CD4-positive, alpha-beta T cell treated with Interleukin-6 at 100 ng/mL for 8 hours (primary cell): ENCODE results near the gene TLNRD1.

Experiments used
- DNase-seq: peaks from one replicate; pipeline ENCODE4 v3.0.0-alpha.2; 2020; ENCODE audit warnings: mixed read lengths, low spot score

TLNRD1 gene

GRCh38 chr15:81026836-81027599, 26.3 kb downstream of the TLNRD1 start:
- DNase-seq = no peak

- no peak for DNase-seq
These were observed 28.9 kb downstream of the TLNRD1 start for GRCh38 chr15:81029414-81030300.

- DNase-seq = no peak
These were observed 29.6 kb downstream of the TLNRD1 start for GRCh38 chr15:81030301-81030750.

DNA sequence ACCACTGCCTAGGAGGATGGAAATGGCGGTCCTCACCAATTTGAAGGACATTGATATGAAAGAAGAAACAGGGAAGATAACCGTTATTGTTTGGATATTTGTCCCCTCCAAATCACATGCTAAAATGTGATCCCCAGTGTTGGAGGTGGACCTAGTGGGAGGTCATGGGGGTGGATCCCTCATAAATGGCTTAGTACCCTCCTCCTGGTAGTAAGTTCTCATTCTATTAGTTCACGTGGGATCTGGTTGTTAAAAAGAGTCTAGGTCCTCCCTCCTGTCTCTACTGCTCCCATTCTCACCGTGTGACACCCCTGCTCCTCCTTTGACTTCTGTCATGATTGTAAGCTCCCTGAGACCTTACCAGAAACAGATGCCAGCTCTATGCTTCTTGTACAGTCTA, 30.5 kb downstream of the TLNRD1 start:
- no peak for DNase-seq

DNA sequence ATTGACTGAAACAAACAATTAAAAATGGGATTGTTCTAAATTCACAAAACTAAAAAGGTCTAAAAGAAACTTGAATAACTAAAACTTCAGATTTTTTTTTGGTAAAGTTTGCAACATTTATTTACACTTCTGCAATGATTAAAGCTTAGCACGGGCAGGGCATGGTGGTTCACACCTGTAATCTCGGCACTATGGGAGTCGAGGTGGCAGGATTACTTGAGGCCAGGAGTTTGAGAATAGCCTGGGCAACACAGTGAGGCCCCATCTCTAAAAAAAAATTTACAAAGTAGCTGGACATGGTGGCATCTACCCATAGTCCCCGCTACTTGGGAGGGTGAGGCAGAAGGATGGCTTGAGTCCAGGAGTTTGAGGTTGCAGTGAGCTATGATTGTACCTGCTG, 31.6 kb downstream of the TLNRD1 start:
- DNase-seq = no peak

- DNase-seq = no peak
These were observed 32.1 kb downstream of the TLNRD1 start for GRCh38 chr15:81032818-81033217.

GRCh38 chr15:81033508-81033907, 32.8 kb downstream of the TLNRD1 start:
- no peak for DNase-seq

DNA sequence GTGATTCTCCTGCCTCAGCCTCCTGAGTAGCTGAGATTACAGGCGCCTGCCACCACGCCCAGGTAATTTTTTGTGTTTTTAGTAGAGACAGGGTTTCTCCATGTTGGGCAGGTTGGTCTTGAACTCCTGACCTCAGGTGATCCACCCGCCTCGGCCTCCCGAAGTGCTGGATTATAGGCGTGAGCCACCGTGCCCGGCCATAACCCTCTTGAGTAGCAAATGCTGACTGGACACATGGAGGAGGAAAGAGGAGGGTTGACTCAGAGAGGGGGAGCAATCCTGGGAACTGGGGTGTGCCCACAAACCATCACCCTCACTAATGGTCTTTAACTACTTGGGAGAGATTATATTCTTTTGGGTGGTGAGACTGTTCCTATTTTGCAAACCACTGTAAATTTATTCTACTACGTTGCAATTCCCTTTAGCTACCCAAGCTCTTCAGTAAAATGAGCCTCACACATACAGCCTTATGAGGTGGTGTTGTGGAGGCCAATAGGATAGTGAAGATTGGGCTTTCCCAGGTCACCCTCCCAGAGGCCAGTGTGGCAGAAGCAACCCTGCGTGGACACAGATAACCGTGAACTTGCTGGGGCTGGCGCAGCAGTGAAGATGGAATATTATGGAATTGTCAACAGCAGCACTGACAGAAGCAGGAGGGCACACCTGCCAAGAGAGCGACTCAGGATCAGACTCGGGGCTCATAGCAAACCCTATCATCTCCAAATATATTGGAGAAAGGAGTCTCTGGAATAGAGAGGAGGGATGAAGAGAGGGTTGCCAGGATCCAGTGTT, 37.4 kb downstream of the TLNRD1 start:
- no peak for DNase-seq

- no peak for DNase-seq
These were observed 38.4 kb downstream of the TLNRD1 start for GRCh38 chr15:81038975-81039607.

DNA sequence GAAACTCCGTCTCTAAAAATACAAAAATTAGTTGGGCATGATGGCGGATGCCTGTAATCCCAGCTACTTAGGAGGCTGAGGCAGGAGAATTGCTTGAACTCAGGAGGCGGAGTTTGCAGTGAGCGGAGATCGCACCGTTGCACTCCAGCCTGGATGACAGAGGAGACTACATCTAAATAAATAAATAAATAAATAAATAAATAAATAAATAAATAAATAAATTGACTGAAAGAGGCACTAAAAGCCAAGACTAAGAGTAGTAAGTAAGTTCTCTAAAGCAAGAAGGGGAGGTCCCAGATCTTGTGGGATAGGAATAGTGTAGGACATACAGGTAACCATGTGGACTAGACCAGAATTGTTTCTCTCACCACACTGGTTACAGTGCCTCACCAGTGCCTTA, 40.0 kb downstream of the TLNRD1 start:
- DNase-seq = no peak

GRCh38 chr15:81043281-81043934, 42.7 kb downstream of the TLNRD1 start:
- DNase-seq = no peak

DNA sequence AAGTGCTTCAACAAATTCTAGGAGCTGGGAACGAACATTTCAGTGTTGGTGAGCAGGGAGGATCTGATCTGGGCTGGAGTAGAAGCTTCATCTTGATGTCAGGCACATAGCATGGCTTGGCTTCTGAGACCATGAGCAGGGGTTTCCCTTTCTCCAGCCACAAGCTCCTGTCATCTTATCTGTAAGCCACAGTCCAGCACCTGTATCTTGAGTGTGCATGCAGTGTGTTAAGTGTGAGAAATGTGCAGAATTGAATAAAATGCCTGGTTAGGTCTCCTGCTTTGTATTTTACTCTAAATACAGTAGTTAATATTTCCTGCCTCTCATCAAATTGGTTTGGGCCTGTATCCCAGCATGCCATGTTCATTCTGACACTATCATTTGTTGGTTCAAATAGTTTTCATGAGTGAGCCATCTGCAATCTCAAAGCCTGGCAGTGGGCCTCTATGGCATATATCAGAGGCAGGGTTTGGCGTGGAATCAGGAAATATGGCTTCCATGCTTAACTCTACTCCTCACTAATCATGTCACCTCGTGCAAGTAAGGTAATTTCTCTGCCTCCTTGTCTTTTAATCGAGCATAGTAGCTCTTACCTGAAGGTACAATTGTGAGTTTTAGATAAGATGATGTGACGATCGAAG, 43.3 kb downstream of the TLNRD1 start:
- no peak for DNase-seq

DNA sequence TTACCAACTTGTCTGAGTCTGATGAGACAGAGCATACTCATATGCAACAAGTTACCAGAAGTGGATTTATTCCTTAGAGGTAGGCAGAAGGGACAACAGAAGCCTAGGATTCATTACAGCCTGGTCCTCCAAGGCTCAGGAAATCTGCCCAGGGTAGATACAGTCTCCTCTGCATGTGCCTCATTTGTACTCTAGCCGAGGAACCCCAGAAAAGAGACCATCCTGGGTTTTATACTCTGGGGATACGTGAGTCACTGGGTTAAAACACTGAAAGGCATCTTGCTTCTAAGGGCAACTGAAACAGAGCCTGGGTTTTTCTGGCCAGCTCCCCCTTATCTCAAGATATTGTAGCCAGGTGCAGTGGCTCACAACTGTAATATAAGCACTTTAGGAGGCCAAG, 45.6 kb downstream of the TLNRD1 start:
- no peak for DNase-seq

- DNase-seq = no peak
These were observed 47.2 kb downstream of the TLNRD1 start for GRCh38 chr15:81047928-81048327.

DNA sequence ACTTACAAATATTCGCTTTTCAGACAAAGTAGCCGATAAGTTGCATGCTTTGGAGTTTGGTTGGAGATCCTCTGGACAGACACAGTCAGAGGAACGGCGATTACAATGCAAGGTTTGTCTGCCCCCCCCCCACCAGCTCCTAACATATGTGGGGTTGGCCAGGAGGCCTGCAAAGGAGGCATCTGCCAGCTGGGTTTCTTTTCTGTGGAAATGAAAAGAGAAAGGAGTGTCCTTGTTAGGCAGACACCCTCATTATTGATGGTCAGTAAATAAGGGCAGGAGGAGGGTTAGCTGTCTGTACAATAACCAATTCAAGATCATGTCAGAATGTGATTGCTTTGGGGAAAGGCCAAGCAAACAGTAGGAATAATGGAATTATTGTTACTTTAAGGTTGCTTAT, 49.1 kb downstream of the TLNRD1 start:
- no peak for DNase-seq

DNA sequence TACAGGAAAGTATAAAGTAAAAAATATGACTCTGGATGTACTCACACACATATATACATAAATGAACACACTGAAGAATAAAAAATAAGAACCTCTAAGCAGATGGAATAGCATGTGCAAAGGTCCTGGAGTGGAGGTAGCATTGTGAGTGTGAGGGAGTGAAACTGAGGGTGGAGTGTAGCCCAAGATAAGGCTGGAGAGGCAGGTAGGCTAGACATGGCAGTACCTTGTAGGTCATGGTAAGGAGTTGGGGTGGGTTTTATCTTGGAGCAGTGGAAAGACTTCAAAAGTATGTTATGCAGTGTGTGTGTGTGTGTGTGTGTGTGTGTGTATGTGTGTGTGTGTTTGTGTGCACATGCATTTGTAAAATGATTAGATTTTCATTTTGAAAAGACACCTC, 49.5 kb downstream of the TLNRD1 start:
- DNase-seq = no peak

DNA sequence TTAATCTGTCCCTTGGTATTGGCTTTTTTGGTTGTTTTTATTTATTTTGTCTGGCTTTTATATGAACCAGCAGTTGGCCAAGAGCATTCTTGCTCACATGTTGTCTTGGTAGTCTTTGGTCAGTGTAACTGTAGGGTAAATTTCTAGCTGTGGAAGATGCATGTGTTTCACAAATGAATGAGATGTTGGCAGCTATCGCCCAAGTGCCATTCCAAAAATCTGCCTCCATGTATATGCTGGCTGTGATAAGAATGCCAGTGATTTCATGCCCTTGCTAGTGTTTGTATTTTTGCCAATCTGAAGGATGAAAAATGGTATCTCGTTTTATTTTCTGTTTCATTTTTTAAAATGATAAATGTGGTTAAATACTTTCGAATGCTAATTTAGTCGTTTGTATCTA, 50.1 kb downstream of the TLNRD1 start:
- DNase-seq = no peak

DNA sequence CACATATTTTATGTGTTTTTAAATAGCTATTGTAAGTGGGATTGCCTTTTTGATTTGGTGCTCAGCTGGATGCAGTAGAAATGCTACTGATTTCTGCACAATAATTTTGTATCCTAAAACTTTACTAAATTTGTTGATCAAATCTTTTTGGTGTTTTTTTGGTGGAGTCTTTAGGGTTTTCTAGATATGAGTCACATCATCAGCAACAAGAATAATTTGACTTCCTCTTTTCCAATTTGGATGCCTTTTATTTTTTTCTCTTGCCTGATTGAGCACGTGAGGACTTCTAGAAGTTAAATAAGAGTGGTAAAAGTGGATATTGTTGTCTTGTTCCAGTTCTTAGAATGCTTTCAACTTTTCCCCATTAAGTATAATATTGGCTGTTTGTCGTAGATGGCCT, 51.3 kb downstream of the TLNRD1 start:
- DNase-seq = no peak

DNA sequence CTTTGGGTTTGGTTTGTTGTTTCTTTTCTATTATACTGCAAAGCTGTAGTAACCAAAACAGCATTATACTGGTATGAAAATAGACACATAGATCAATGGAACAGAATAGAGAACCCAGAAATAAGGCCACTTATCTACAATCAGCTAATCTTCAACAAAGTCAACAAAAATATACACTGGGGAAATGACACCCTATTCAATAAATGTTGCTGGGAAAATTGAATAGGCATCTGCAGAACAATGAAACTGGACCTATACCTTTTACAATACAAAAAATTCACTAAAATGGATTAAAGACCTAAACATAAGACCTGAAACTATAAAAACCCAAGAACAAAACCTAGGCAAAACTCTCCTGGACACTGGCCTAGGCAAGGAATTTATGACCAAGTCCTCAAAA, 52.9 kb downstream of the TLNRD1 start:
- no peak for DNase-seq

DNA sequence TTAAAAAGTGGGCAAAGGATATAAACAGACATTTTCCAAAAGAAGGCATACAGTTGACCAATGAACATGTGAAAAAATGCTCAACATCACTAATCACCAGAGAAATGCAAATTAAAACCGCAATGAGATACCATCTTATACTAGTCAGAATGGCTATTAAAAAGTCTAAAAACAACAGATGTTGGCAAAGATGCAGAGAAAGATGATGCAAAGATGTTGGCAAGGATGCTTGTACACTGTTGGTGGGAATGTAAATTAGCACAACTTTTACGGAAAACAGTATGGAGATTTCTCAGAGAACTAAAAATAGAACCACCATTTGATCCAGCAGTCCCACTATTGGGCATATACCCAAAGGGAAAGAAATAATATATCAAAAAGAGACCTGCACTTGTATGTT, 53.5 kb downstream of the TLNRD1 start:
- no peak for DNase-seq
